Common myeloid progenitor, CD34-positive (primary cell): Measurements from ENCODE around the gene FAM72A.
"Not testable (repeated sequence)": the region's sequence is repeated elsewhere in the genome, so short reads cannot be mapped to it uniquely, and the experiment has no call there.

Source experiments
- CTCF ChIA-PET: fragments of 350-600 bp; sonication (Branson Sonifier 250); formaldehyde crosslinking; loops from one replicate; lab custom pipeline; 2021; ENCODE audit warnings: antibody characterized with exemption; lab: Charles Lee
- POLR2A ChIA-PET: fragments of 350-600 bp; sonication (Branson Sonifier 250); formaldehyde crosslinking; loops from one replicate; lab custom pipeline; 2021; ENCODE audit warnings: antibody characterized with exemption; lab: Charles Lee
- DNase-seq, 3 donors: peaks; one replicate each; pipeline versions ENCODE4 v3.0.0 to v3.0.0-alpha.2; 2013
- H3K27ac ChIP-seq, 2 experiments: 1 replicate in 1 of 2; 2 replicates in 1 of 2; pipeline ENCODE4 v1.7.0; 2013; ENCODE audit warnings: inconsistent platforms in 2 of 2, low read length in 2 of 2, mild to moderate bottlenecking in 2 of 2, low read depth in 1 of 2, moderate library complexity in 1 of 2; ENCODE audit not compliant: severe bottlenecking in 2 of 2, insufficient read depth in 1 of 2, poor library complexity in 1 of 2
- H3K27me3 ChIP-seq, 5 experiments: replicated peaks in 2 of 5; 1 replicate in 3 of 5; 2 replicates in 2 of 5; pipeline versions ENCODE4 v1.6.1 to v1.7.0; 2013; ENCODE audit warnings: low read length in 4 of 5, mild to moderate bottlenecking in 2 of 5, moderate library complexity in 2 of 5, inconsistent platforms in 1 of 5; ENCODE audit not compliant: insufficient read depth in 5 of 5, control insufficient read depth in 4 of 5
- H3K36me3 ChIP-seq, 4 experiments: 1 replicate in 2 of 4; 2 replicates in 2 of 4; pipeline versions ENCODE4 v1.6.1 to v1.7.0; 2013; ENCODE audit warnings: low read length in 3 of 4, control low read depth in 1 of 4, mild to moderate bottlenecking in 1 of 4; ENCODE audit not compliant: control insufficient read depth in 4 of 4, insufficient read depth in 4 of 4
- H3K4me1 ChIP-seq, 4 experiments: 1 replicate in 3 of 4; 2 replicates in 1 of 4; pipeline versions ENCODE4 v1.6.1 to v1.7.1; 2013; ENCODE audit warnings: low read length in 3 of 4, mild to moderate bottlenecking in 3 of 4, control low read depth in 1 of 4, inconsistent platforms in 1 of 4, moderate library complexity in 1 of 4; ENCODE audit not compliant: control insufficient read depth in 4 of 4, insufficient read depth in 4 of 4; ENCODE audit errors: control extremely low read depth in 1 of 4
- H3K4me3 ChIP-seq, 7 experiments: 1 replicate in 4 of 7; 2 replicates in 3 of 7; pipeline versions ENCODE4 v1.5.1 to v1.7.0; 2013; ENCODE audit warnings: mild to moderate bottlenecking in 7 of 7, low read length in 6 of 7, moderate library complexity in 6 of 7, inconsistent platforms in 2 of 7, low read depth in 2 of 7, control low read depth in 1 of 7; ENCODE audit not compliant: insufficient read depth in 4 of 7, control insufficient read depth in 1 of 7; ENCODE audit errors: extremely low read depth in 1 of 7
- H3K9me3 ChIP-seq, 5 experiments: 1 replicate in 4 of 5; 2 replicates in 1 of 5; pipeline versions ENCODE4 v1.6.1 to v1.7.1; 2013; ENCODE audit warnings: low read length in 4 of 5, mild to moderate bottlenecking in 2 of 5, inconsistent platforms in 1 of 5, low read depth in 1 of 5, moderate library complexity in 1 of 5; ENCODE audit not compliant: control insufficient read depth in 4 of 5, insufficient read depth in 2 of 5; ENCODE audit errors: control extremely low read depth in 1 of 5
- WGBS: methylation state at CpG from one replicate; pipeline ENCODE4 v1.1.5; 2013; ENCODE audit not compliant: insufficient coverage; 5-methylcytosine and 5-hydroxymethylcytosine counted together

Gene FAM72A

GRCh38 chr1:206234189-206234916, 31.7 kb upstream of the FAM72A start:
- DNase-seq, H3K4me3 ChIP-seq, H3K9me3 ChIP-seq, H3K27ac ChIP-seq, H3K36me3 ChIP-seq, CTCF ChIA-PET, POLR2A ChIA-PET, H3K4me1 ChIP-seq, H3K27me3 ChIP-seq: not testable (repeated sequence)
- WGBS = no CpG with 5 or more reads among the region's 3 CpGs

GRCh38 chr1:206232970-206233645, 30.5 kb upstream of the FAM72A start:
- H3K4me1 ChIP-seq, H3K36me3 ChIP-seq, H3K27ac ChIP-seq, H3K4me3 ChIP-seq, H3K27me3 ChIP-seq, H3K9me3 ChIP-seq, CTCF ChIA-PET, POLR2A ChIA-PET, DNase-seq: not testable (repeated sequence)
- WGBS = no CpG with 5 or more reads among the region's 5 CpGs

GRCh38 chr1:206231989-206232388, 29.4 kb upstream of the FAM72A start:
- H3K27ac ChIP-seq, H3K4me3 ChIP-seq, H3K4me1 ChIP-seq, CTCF ChIA-PET, H3K27me3 ChIP-seq, H3K36me3 ChIP-seq, H3K9me3 ChIP-seq, POLR2A ChIA-PET: not testable (repeated sequence)
- DNase-seq = peak; percentile 18 to 45 (median 32)
- 100% methylated on average over 1 of the region's 9 CpGs for WGBS

- CTCF ChIA-PET, H3K27me3 ChIP-seq, H3K27ac ChIP-seq, H3K9me3 ChIP-seq, POLR2A ChIA-PET, H3K4me1 ChIP-seq, DNase-seq, H3K4me3 ChIP-seq, H3K36me3 ChIP-seq: not testable (repeated sequence)
- WGBS = no CpG with 5 or more reads among the region's 2 CpGs
These were observed 26.6 kb upstream of the FAM72A start for GRCh38 chr1:206229286-206229685.

GRCh38 chr1:206226886-206227285, 24.2 kb upstream of the FAM72A start:
- no CpG with 5 or more reads among the region's 5 CpGs for WGBS
- H3K4me1 ChIP-seq, H3K9me3 ChIP-seq, H3K27me3 ChIP-seq, H3K36me3 ChIP-seq, H3K4me3 ChIP-seq, CTCF ChIA-PET, DNase-seq, H3K27ac ChIP-seq, POLR2A ChIA-PET: not testable (repeated sequence)

GRCh38 chr1:206225386-206225785, 22.7 kb upstream of the FAM72A start:
- no CpG with 5 or more reads among the region's 4 CpGs for WGBS
- H3K9me3 ChIP-seq, H3K27me3 ChIP-seq, H3K27ac ChIP-seq, H3K36me3 ChIP-seq, POLR2A ChIA-PET, H3K4me1 ChIP-seq, CTCF ChIA-PET, DNase-seq, H3K4me3 ChIP-seq: not testable (repeated sequence)

GRCh38 chr1:206224190-206224776, 21.6 kb upstream of the FAM72A start:
- H3K27ac ChIP-seq, DNase-seq, H3K27me3 ChIP-seq, H3K4me3 ChIP-seq, H3K9me3 ChIP-seq, CTCF ChIA-PET, H3K4me1 ChIP-seq, POLR2A ChIA-PET, H3K36me3 ChIP-seq: not testable (repeated sequence)
- WGBS = no CpG with 5 or more reads among the region's 6 CpGs
